ENCODE results near the gene PRMT5. TPM values are rescaled to one million over a fixed set of nuclear protein-coding genes. Genes with fewer than 3 reads are reported as not detected.

Gene PRMT5
- polyA plus RNA-seq, 1 experiment = 152 TPM

DNA sequence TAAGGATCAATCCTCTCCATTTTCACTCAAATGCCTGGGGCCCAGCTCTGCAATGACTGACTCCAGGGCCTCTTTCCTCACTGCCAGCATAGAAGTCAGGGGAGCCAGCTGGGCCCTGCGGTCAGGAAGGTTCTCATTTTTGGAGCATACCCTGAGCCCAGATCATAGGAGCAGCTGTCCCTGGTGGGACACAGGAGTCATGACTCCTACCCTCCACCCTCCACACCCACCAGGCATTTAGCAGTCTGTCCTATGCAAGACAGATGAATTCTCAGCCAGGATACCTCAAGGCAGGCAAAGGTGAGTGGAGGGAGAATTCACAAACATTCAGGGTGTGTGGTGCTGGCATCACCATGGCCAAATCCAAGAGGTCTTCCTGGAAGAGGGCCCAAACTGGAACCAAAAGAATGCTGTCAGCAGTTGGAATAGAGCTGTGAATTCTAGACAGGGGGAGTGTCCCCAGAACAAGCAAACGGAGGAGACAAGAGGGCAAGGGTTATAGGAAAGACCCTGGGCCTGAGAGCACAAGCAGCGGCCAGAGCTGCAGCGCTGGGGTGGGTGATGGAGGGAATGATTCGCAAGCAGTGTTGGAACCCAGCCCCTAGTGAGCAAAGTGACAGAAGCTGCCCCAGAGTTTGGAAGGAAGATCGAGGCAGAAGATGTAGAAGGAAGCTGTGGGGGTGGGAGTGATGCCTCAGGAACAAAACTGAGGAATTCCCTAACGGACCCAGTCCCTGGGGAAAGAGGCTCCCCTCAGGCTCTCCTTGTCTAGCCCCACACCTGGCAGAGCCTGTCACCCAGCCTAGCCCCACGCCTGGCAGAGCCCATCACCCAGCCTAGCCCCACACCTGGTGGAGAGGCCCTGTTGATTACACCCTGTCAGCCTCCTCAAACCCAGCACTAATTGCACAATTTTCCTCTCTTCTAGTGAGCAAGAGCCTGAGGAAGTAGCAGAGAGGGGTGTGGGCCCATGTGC is 50.6 kb downstream of the PRMT5 start:
- H3K36me3 ChIP-seq (ENCODE audit: control insufficient read depth, insufficient read depth, low read length) = peaks cover 48% of the 10 kb centered on the region
- ChIA-PET POLR2A (no interaction called here), CTCF (interaction anchor here (0.6 to 1.2 kb wide), 5 partner anchors 22 to 322 kb away, joined by 3 to 4 read pairs (median 3); partner anchors contain the start of gene PRMT5)
- H3K27me3 ChIP-seq (ENCODE audit: control insufficient read depth, insufficient read depth, low read length) = no peaks in the 10 kb centered on the region
- no peak overlapping the region for H3K4me3 ChIP-seq (ENCODE audit: low read depth, low read length)
- no peak for TF ChIP-seq CTCF (IDR thresholded peaks at IDR 0.05; ENCODE audit: insufficient read depth, low read depth, low read length)
- no peak for DNase-seq (ENCODE audit: low read depth)

DNA sequence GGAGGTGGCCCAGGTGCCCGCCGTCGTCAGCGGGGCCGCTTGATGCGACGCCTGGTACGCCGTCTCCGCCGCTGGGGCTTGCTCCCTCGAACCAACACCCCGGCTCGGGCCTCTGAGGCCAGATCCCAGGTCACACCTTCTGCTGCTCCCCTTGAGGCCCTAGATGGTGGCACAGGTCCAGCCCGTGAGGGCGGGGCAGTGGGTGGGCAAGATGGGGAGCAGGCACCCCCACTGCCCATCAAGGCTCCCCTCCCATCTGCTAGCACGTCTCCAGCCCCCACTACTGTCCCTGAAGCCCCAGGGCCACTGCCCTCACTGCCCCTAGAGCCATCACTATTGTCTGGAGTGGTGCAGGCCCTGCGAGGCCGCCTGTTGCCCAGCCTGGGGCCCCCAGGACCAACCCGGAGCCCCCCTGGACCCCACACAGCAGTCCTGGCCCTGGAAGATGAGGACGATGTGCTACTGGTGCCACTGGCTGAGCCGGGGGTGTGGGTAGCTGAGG is 52.1 kb downstream of the PRMT5 start:
- CTCF ChIA-PET = interaction anchor here (1.7 kb wide), 1 partner anchor 54 kb away, joined by 3 read pairs; no protein-coding TSS in a partner anchor
- POLR2A ChIA-PET = no interaction called here
- Histone ChIP-seq H3K36me3 (ENCODE audit: control insufficient read depth, insufficient read depth, low read length) (peaks cover 49% of the 10 kb centered on the region), H3K4me3 (ENCODE audit: low read depth, low read length) (no peak overlapping the region), H3K27me3 (ENCODE audit: control insufficient read depth, insufficient read depth, low read length) (no peaks in the 10 kb centered on the region)
- TF ChIP-seq CTCF (IDR thresholded peaks at IDR 0.05; ENCODE audit: insufficient read depth, low read depth, low read length) = no peak
- no peak for DNase-seq (ENCODE audit: low read depth)

- Histone ChIP-seq H3K27me3 (ENCODE audit: control insufficient read depth, insufficient read depth, low read length) (no peaks in the 10 kb centered on the region), H3K4me3 (ENCODE audit: low read depth, low read length) (no peak overlapping the region), H3K36me3 (ENCODE audit: control insufficient read depth, insufficient read depth, low read length) (peaks cover 49% of the 10 kb centered on the region)
- POLR2A ChIA-PET = no interaction called here
- no peak for TF ChIP-seq CTCF (IDR thresholded peaks at IDR 0.05; ENCODE audit: insufficient read depth, low read depth, low read length)
- DNase-seq (ENCODE audit: low read depth) = no peak
- CTCF ChIA-PET = interaction anchor here (1.1 to 5.7 kb wide), 4 partner anchors 22 to 319 kb away, joined by 3 to 95 read pairs (median 5); no protein-coding TSS in a partner anchor
Measured at GRCh38 chr14:22875748-22876319, 53.3 kb downstream of the PRMT5 start.

- H3K4me3 ChIP-seq (ENCODE audit: low read depth, low read length) = no peak overlapping the region
- H3K36me3 ChIP-seq (ENCODE audit: control insufficient read depth, insufficient read depth, low read length) = peaks cover 49% of the 10 kb centered on the region
- no peak for DNase-seq (ENCODE audit: low read depth)
- TF ChIP-seq CTCF (IDR thresholded peaks at IDR 0.05; ENCODE audit: insufficient read depth, low read depth, low read length) = no peak
- CTCF ChIA-PET = interaction anchor here (1.1 to 5.7 kb wide), 4 partner anchors 23 to 318 kb away, joined by 3 to 95 read pairs (median 5); no protein-coding TSS in a partner anchor
- POLR2A ChIA-PET = no interaction called here
- no peaks in the 10 kb centered on the region for H3K27me3 ChIP-seq (ENCODE audit: control insufficient read depth, insufficient read depth, low read length)
Measured at GRCh38 chr14:22875003-22875747, 54.0 kb downstream of the PRMT5 start.

Measured in BJ (cell line).